ENCODE data around the gene TAX1BP1. TPM values are rescaled to one million over a fixed set of nuclear protein-coding genes. Genes with fewer than 3 reads are reported as not detected.

The TAX1BP1 gene
- total RNA-seq, 6 donors from 2014 or later: 66.8 to 175 (median 100) TPM

GRCh38 chr7:27868131-27868550 lies 128.2 kb downstream of the TAX1BP1 start:
- Histone ChIP-seq H3K36me3 (no peaks in the 10 kb centered on the region), H3K4me1 (peaks cover 2 to 11% (median 3%) of the 10 kb centered on the region in 4 donors), H3K9me3 (no peaks in the 10 kb centered on the region), H3K4me3 (no peak overlapping the region), H3K27me3 (no peaks in the 10 kb centered on the region), H3K27ac (no peak overlapping the region)
- peak; percentile 19 to 25 for ATAC-seq (ENCODE audit: low FRiP score in 2 of 2)
- peak in 1 of 2 donors; percentile 43 for DNase-seq
- no peak for TF ChIP-seq POLR2AphosphoS5 (IDR thresholded peaks at IDR 0.05)
- TF ChIP-seq EP300 (IDR thresholded peaks at IDR 0.05): no peak
- TF ChIP-seq POLR2A (IDR thresholded peaks at IDR 0.05): no peak
- no peak for TF ChIP-seq CTCF (IDR thresholded peaks at IDR 0.05)
- 90 to 99% methylated on average over 7 to 15 of the region's 15 CpGs for WGBS, 2 donors

- no peak for DNase-seq
- ATAC-seq (ENCODE audit: low FRiP score in 2 of 2): no peak
- Histone ChIP-seq H3K27ac (no peak overlapping the region), H3K27me3 (no peaks in the 10 kb centered on the region), H3K4me1 (peaks cover 8 to 19% (median 10%) of the 10 kb centered on the region in 4 donors), H3K36me3 (no peaks in the 10 kb centered on the region), H3K9me3 (no peaks in the 10 kb centered on the region), H3K4me3 (no peak overlapping the region)
- WGBS, 2 donors: 80 to 90% methylated on average over 7 of the region's 7 CpGs
- TF ChIP-seq EP300 (IDR thresholded peaks at IDR 0.05) (no peak), CTCF (IDR thresholded peaks at IDR 0.05) (no peak), POLR2AphosphoS5 (IDR thresholded peaks at IDR 0.05) (no peak), POLR2A (IDR thresholded peaks at IDR 0.05) (no peak)
These were observed 129.1 kb downstream of the TAX1BP1 start for GRCh38 chr7:27869056-27869455.

- Histone ChIP-seq H3K27ac (no peak overlapping the region), H3K9me3 (no peaks in the 10 kb centered on the region), H3K4me3 (no peak overlapping the region), H3K36me3 (no peaks in the 10 kb centered on the region), H3K27me3 (no peaks in the 10 kb centered on the region), H3K4me1 (peaks cover 12 to 27% (median 17%) of the 10 kb centered on the region in 4 donors)
- TF ChIP-seq POLR2AphosphoS5 (IDR thresholded peaks at IDR 0.05): no peak
- TF ChIP-seq EP300 (IDR thresholded peaks at IDR 0.05): no peak
- TF ChIP-seq CTCF (IDR thresholded peaks at IDR 0.05): no peak
- TF ChIP-seq POLR2A (IDR thresholded peaks at IDR 0.05): no peak
- DNase-seq (no peak), ATAC-seq (ENCODE audit: low FRiP score in 2 of 2) (no peak)
- WGBS, 2 donors: 94 to 96% methylated on average over 5 of the region's 5 CpGs
These were observed 130.6 kb downstream of the TAX1BP1 start for GRCh38 chr7:27870595-27870994.

GRCh38 chr7:27871086-27871485 lies 131.1 kb downstream of the TAX1BP1 start:
- WGBS, 2 donors: 86 to 92% methylated on average over 3 of the region's 3 CpGs
- Histone ChIP-seq H3K27me3 (no peaks in the 10 kb centered on the region), H3K9me3 (no peaks in the 10 kb centered on the region), H3K27ac (no peak overlapping the region), H3K4me3 (no peak overlapping the region), H3K4me1 (peaks cover 12 to 27% (median 17%) of the 10 kb centered on the region in 4 donors), H3K36me3 (no peaks in the 10 kb centered on the region)
- no peak for ATAC-seq (ENCODE audit: low FRiP score in 2 of 2)
- no peak for TF ChIP-seq CTCF (IDR thresholded peaks at IDR 0.05)
- no peak for TF ChIP-seq POLR2AphosphoS5 (IDR thresholded peaks at IDR 0.05)
- no peak for TF ChIP-seq EP300 (IDR thresholded peaks at IDR 0.05)
- TF ChIP-seq POLR2A (IDR thresholded peaks at IDR 0.05): no peak
- no peak for DNase-seq

GRCh38 chr7:27871866-27872265 lies 131.9 kb downstream of the TAX1BP1 start:
- Histone ChIP-seq H3K4me1 (peaks cover 12 to 27% (median 17%) of the 10 kb centered on the region in 4 donors), H3K4me3 (no peak overlapping the region), H3K27me3 (no peaks in the 10 kb centered on the region), H3K27ac (no peak overlapping the region), H3K9me3 (no peaks in the 10 kb centered on the region), H3K36me3 (no peaks in the 10 kb centered on the region)
- TF ChIP-seq POLR2AphosphoS5 (IDR thresholded peaks at IDR 0.05) (no peak), POLR2A (IDR thresholded peaks at IDR 0.05) (no peak), EP300 (IDR thresholded peaks at IDR 0.05) (no peak), CTCF (IDR thresholded peaks at IDR 0.05) (no peak)
- ATAC-seq (ENCODE audit: low FRiP score in 2 of 2): no peak
- 83 to 87% methylated on average over 6 of the region's 6 CpGs for WGBS, 2 donors
- no peak for DNase-seq
